DND-41 (cell line): ENCODE results near the gene AGPAT3.

Experiments used
- ATAC-seq: fragments of 200-7000 bp; cut with Tn5 transposase; 3 replicates; pipeline ENCODE4 v1.9.1; 2021; ENCODE audit warnings: low read depth; ENCODE audit not compliant: insufficient read depth
- DNase-seq: peaks from one replicate; pipeline ENCODE4 v3.0.0-alpha.2; 2020
- H2AFZ ChIP-seq: 2 replicates; pipeline ENCODE4 v1.6.0; 2012; ENCODE audit warnings: low read depth, low read length
- H3K27ac ChIP-seq: 2 replicates; pipeline ENCODE4 v1.5.1; 2012; ENCODE audit warnings: low read length, inconsistent platforms
- H3K27me3 ChIP-seq: fragments of 200-600 bp; sonication (generic); 2 replicates; pipeline ENCODE4 v1.6.0; 2012; ENCODE audit warnings: low read length, mild to moderate bottlenecking, inconsistent platforms; ENCODE audit not compliant: insufficient read depth, poor library complexity
- H3K36me3 ChIP-seq: 2 replicates; pipeline ENCODE4 v1.5.1; 2012; ENCODE audit warnings: low read length, inconsistent platforms; ENCODE audit not compliant: insufficient read depth
- H3K4me1 ChIP-seq: 2 replicates; pipeline ENCODE4 v1.5.1; 2012; ENCODE audit warnings: mild to moderate bottlenecking, low read length; ENCODE audit not compliant: insufficient read depth
- H3K4me2 ChIP-seq: 2 replicates; pipeline ENCODE4 v1.6.0; 2012; ENCODE audit warnings: mild to moderate bottlenecking, moderate library complexity, low read length, inconsistent platforms; ENCODE audit not compliant: insufficient read depth
- H3K4me3 ChIP-seq, 2 experiments: fragments of 200-600 bp in 1 of 2; shearing (Covaris generic) in 1 of 2; 2 replicates each; pipeline ENCODE4 v1.5.1; 2012 to 2016; ENCODE audit warnings: inconsistent platforms in 2 of 2, low read length in 2 of 2, mild to moderate bottlenecking in 2 of 2, low read depth in 1 of 2, moderate library complexity in 1 of 2
- H3K79me2 ChIP-seq: 2 replicates; pipeline ENCODE4 v1.6.0; 2012; ENCODE audit warnings: low read length, inconsistent platforms; ENCODE audit not compliant: insufficient read depth
- H3K9ac ChIP-seq: 2 replicates; pipeline ENCODE4 v1.6.0; 2012; ENCODE audit warnings: low read depth, mild to moderate bottlenecking, inconsistent platforms, low read length, moderate library complexity
- H3K9me3 ChIP-seq: 2 replicates; pipeline ENCODE4 v1.5.1; 2012; ENCODE audit warnings: low read length, moderate library complexity, mild to moderate bottlenecking, inconsistent platforms; ENCODE audit not compliant: insufficient read depth, severe bottlenecking
- H4K20me1 ChIP-seq: 2 replicates; pipeline ENCODE4 v1.6.0; 2012; ENCODE audit warnings: low read length; ENCODE audit not compliant: insufficient read depth
- CTCF ChIP-seq: IDR thresholded peaks from 2 replicates; pipeline ENCODE4 v1.5.1; 2012; ENCODE audit warnings: borderline replicate concordance, low read length, moderate library complexity, mild to moderate bottlenecking; ENCODE audit not compliant: poor library complexity, severe bottlenecking; ENCODE audit errors: extremely low read depth
- EZH2 ChIP-seq: IDR thresholded peaks from 3 replicates; pipeline ENCODE4 v1.6.1; 2012; ENCODE audit warnings: borderline replicate concordance, low read depth, mild to moderate bottlenecking, moderate library complexity, low read length, inconsistent platforms; ENCODE audit not compliant: severe bottlenecking

AGPAT3 gene

DNA sequence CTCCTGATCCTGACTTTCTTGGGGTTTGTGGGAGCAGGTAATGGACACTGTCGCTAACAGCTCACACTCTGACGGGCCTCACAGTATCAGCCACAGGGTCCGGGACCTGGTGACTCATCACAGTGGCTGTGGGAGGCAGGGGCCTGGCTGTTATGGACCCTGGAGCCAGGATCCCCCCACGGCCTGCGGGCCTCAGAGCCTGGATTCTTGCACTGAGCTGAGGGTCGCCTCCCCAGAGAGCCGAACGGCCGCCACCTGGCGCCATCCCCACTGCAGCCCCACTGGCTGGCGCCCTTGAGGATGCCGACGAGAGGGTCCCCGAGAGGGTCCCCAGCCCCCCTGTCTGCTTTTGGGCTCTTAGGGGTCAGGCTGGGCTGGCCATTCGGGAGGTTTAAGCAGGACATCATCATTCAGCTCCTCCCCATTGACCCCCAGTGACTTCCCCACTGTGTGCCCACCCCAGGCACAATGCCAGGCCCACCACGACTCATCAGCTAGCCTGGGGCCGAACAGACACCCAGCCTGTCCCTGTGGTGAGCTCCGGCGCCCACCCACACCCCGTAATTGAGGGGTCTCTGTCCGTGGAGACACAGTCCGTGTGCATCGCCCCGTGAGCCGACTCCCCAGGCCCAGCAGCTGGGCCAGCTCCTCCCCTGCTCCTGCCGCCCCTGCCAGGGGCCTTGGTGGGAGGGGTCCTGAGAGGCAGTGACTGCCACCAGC is 116.3 kb downstream of the AGPAT3 start:
- TF ChIP-seq EZH2 (no peak), CTCF (no peak)
- no peak overlapping the region for H3K4me3 ChIP-seq
- H3K9ac ChIP-seq = no peak overlapping the region
- ATAC-seq = no peak
- H3K4me2 ChIP-seq = no peak overlapping the region
- peaks cover 18% of the 10 kb centered on the region for H4K20me1 ChIP-seq
- H3K36me3 ChIP-seq = peaks cover 49% of the 10 kb centered on the region
- no peaks in the 10 kb centered on the region for H3K27me3 ChIP-seq
- no peak overlapping the region for H2AFZ ChIP-seq
- no peaks in the 10 kb centered on the region for H3K79me2 ChIP-seq
- H3K4me1 ChIP-seq = no peaks in the 10 kb centered on the region
- no peak overlapping the region for H3K27ac ChIP-seq
- no peaks in the 10 kb centered on the region for H3K9me3 ChIP-seq
- no peak for DNase-seq

GRCh38 chr21:43981871-43982210 is 116.8 kb downstream of the AGPAT3 start:
- peaks cover 18% of the 10 kb centered on the region for H4K20me1 ChIP-seq
- DNase-seq (no peak), ATAC-seq (no peak)
- no peak overlapping the region for H3K4me2 ChIP-seq
- H3K79me2 ChIP-seq = no peaks in the 10 kb centered on the region
- no peak overlapping the region for H3K4me3 ChIP-seq
- no peaks in the 10 kb centered on the region for H3K4me1 ChIP-seq
- no peak overlapping the region for H3K27ac ChIP-seq
- no peaks in the 10 kb centered on the region for H3K27me3 ChIP-seq
- H3K9ac ChIP-seq = no peak overlapping the region
- no peak for TF ChIP-seq CTCF
- no peak for TF ChIP-seq EZH2
- no peaks in the 10 kb centered on the region for H3K9me3 ChIP-seq
- no peak overlapping the region for H2AFZ ChIP-seq
- peaks cover 48% of the 10 kb centered on the region for H3K36me3 ChIP-seq

DNA sequence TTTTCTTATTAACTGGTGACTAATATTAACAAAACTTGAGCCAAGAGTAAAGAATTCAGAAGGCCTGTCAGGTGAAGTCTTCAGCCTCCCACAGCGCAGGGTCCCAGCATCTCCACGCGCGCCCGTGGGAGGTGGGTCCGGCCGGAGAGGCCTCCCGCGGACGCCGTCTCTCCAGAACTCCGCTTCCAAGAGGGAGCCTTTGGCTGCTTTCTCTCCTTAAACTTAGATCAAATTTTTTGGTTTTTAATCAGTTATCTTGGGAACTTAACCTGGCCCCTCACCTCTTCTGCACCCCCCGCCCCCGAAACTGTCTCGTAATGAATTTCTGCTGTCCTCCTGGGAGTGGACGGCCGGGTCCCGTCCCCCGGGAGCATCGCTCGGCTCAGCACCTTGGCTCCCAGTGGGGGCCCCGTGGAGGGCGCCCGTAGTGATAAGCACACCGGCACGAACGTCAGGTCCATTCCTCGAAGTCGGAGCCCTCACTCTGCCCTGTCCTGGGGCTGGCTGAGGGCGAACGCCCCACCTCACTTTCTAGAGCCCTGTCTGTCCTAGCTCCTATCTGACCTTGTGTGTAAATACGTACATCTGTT is 117.6 kb downstream of the AGPAT3 start:
- H3K27me3 ChIP-seq = no peaks in the 10 kb centered on the region
- H3K27ac ChIP-seq = no peak overlapping the region
- H3K79me2 ChIP-seq = no peaks in the 10 kb centered on the region
- H3K4me3 ChIP-seq = no peak overlapping the region
- H3K4me1 ChIP-seq = no peaks in the 10 kb centered on the region
- H4K20me1 ChIP-seq = peaks cover 18% of the 10 kb centered on the region
- DNase-seq = no peak
- ATAC-seq = no peak
- H3K4me2 ChIP-seq = no peak overlapping the region
- H3K36me3 ChIP-seq = peaks cover 43% of the 10 kb centered on the region
- no peaks in the 10 kb centered on the region for H3K9me3 ChIP-seq
- no peak overlapping the region for H3K9ac ChIP-seq
- H2AFZ ChIP-seq = no peak overlapping the region
- TF ChIP-seq CTCF = no peak
